Endodermal cell (in vitro differentiated cells): ENCODE measurements around the gene POU6F2. TPM values are rescaled to one million over a fixed set of nuclear protein-coding genes. Genes with fewer than 3 reads are reported as not detected.

Experiments
- DNase-seq: peaks from one replicate; pipeline ENCODE4 v3.0.0-alpha.2; 2017
- H3K27ac ChIP-seq: 2 replicates; pipeline ENCODE4 v1.5.1; 2013; ENCODE audit warnings: mild to moderate bottlenecking, low read depth, low read length, moderate library complexity
- H3K27me3 ChIP-seq: 2 replicates; pipeline ENCODE4 v1.6.1; 2013; ENCODE audit warnings: mild to moderate bottlenecking, low read length, moderate library complexity; ENCODE audit not compliant: insufficient read depth, control insufficient read depth, poor library complexity, severe bottlenecking
- H3K36me3 ChIP-seq: 2 replicates; pipeline ENCODE4 v1.7.0; 2013; ENCODE audit warnings: mild to moderate bottlenecking, low read length, moderate library complexity; ENCODE audit not compliant: control insufficient read depth, insufficient read depth
- H3K4me1 ChIP-seq: one replicate; pipeline ENCODE4 v1.7.0; 2013; ENCODE audit warnings: low read length; ENCODE audit not compliant: control insufficient read depth, insufficient read depth
- H3K4me3 ChIP-seq: 2 replicates; pipeline ENCODE4 v1.5.1; 2013; ENCODE audit warnings: mild to moderate bottlenecking, low read length, moderate library complexity
- H3K9ac ChIP-seq: 2 replicates; pipeline ENCODE4 v1.6.1; 2013; ENCODE audit warnings: mild to moderate bottlenecking, low read length, moderate library complexity; ENCODE audit not compliant: poor library complexity, severe bottlenecking; ENCODE audit errors: extremely low read depth
- H3K9me3 ChIP-seq: 2 replicates; pipeline ENCODE4 v1.6.1; 2013; ENCODE audit warnings: mild to moderate bottlenecking, low read length, moderate library complexity; ENCODE audit not compliant: control insufficient read depth
- H3K27ac Mint-ChIP-seq: 2 replicates; pipeline ENCODE4 v1.8.0; 2020; ENCODE audit warnings: mixed read lengths
- H3K27me3 Mint-ChIP-seq: 2 replicates; pipeline ENCODE4 v1.8.0; 2021; ENCODE audit warnings: mild to moderate bottlenecking, mixed read lengths; ENCODE audit not compliant: insufficient read depth
- H3K36me3 Mint-ChIP-seq: 2 replicates; pipeline ENCODE4 v1.8.0; 2020; ENCODE audit warnings: low read depth, mixed read lengths
- H3K4me1 Mint-ChIP-seq: 2 replicates; pipeline ENCODE4 v1.8.0; 2020; ENCODE audit warnings: mixed read lengths
- H3K4me3 Mint-ChIP-seq: 2 replicates; pipeline ENCODE4 v1.8.0; 2020; ENCODE audit warnings: mild to moderate bottlenecking, moderate library complexity, mixed read lengths
- H3K9me3 Mint-ChIP-seq: 2 replicates; pipeline ENCODE4 v1.8.0; 2020; ENCODE audit warnings: mild to moderate bottlenecking, mixed read lengths
- CTCF ChIP-seq: fragments of 200-600 bp; sonication (generic); conservative IDR thresholded peaks from 2 replicates; pipeline ENCODE4 v1.5.0; 2021; ENCODE audit warnings: antibody characterized with exemption, mild to moderate bottlenecking
- WGBS, 2 experiments: methylation state at CpG; one replicate each; pipeline versions ENCODE4 v1.1.5 to v1.1.7; 2013; ENCODE audit warnings: missing lambda C conversion rate in 2 of 2, mixed read lengths in 1 of 2; ENCODE audit not compliant: insufficient coverage in 1 of 2, insufficient read length in 1 of 2; 5-methylcytosine and 5-hydroxymethylcytosine counted together
- total RNA-seq, 2 donors: library from RNA; stranded (reverse); fragmentation: NEBNext Ultra II Directional in 1 of 2; extraction: Animal tissue kit (Norgen Biotek cat#: 25700) in 1 of 2; gene quantifications; 2 replicates in 1 of 2; 3 replicates in 1 of 2; pipeline ENCODE4 v1.2.1, GENCODE V29; 2021

The POU6F2 gene
- total RNA-seq, 2 donors from 2014 or later = 6.0 to 10.0 TPM

GRCh38 chr7:38951213-38951612, 26.5 kb upstream of the POU6F2 start:
- H3K4me1 ChIP-seq = no peaks in the 10 kb centered on the region
- H3K9me3 Mint-ChIP-seq = no peaks in the 10 kb centered on the region
- WGBS, 2 experiments = 86 to 93% methylated on average over 4 to 6 of the region's 6 CpGs
- no peaks in the 10 kb centered on the region for H3K4me1 Mint-ChIP-seq
- no peaks in the 10 kb centered on the region for H3K27me3 Mint-ChIP-seq
- no peaks in the 10 kb centered on the region for H3K36me3 Mint-ChIP-seq
- no peak for DNase-seq
- no peak overlapping the region for H3K4me3 ChIP-seq
- H3K9ac ChIP-seq = no peak overlapping the region
- H3K27me3 ChIP-seq = no peaks in the 10 kb centered on the region
- TF ChIP-seq CTCF = no peak
- no peak overlapping the region for H3K27ac Mint-ChIP-seq
- no peaks in the 10 kb centered on the region for H3K36me3 ChIP-seq
- no peak overlapping the region for H3K4me3 Mint-ChIP-seq
- H3K27ac ChIP-seq = no peak overlapping the region
- no peaks in the 10 kb centered on the region for H3K9me3 ChIP-seq

GRCh38 chr7:38953227-38953626, 24.5 kb upstream of the POU6F2 start:
- Mint-ChIP-seq H3K36me3 (no peaks in the 10 kb centered on the region), H3K27me3 (no peaks in the 10 kb centered on the region), H3K27ac (no peak overlapping the region), H3K4me3 (no peak overlapping the region), H3K4me1 (no peaks in the 10 kb centered on the region), H3K9me3 (no peaks in the 10 kb centered on the region)
- no peaks in the 10 kb centered on the region for H3K9me3 ChIP-seq
- no peaks in the 10 kb centered on the region for H3K27me3 ChIP-seq
- no peak for DNase-seq
- WGBS, 2 experiments = 94% methylated on average over 1 of the region's 1 CpG; no CpG with 5 or more reads in 1 of the 2 experiments
- H3K4me3 ChIP-seq = no peak overlapping the region
- no peaks in the 10 kb centered on the region for H3K36me3 ChIP-seq
- H3K9ac ChIP-seq = no peak overlapping the region
- no peak for TF ChIP-seq CTCF
- no peak overlapping the region for H3K27ac ChIP-seq
- no peaks in the 10 kb centered on the region for H3K4me1 ChIP-seq

- H3K27ac ChIP-seq = no peak overlapping the region
- DNase-seq = no peak
- TF ChIP-seq CTCF = no peak
- no peaks in the 10 kb centered on the region for H3K4me1 ChIP-seq
- H3K4me1 Mint-ChIP-seq = no peaks in the 10 kb centered on the region
- no peak overlapping the region for H3K4me3 ChIP-seq
- no peaks in the 10 kb centered on the region for H3K36me3 Mint-ChIP-seq
- H3K9ac ChIP-seq = no peak overlapping the region
- no peaks in the 10 kb centered on the region for H3K36me3 ChIP-seq
- H3K27me3 ChIP-seq = no peaks in the 10 kb centered on the region
- H3K4me3 Mint-ChIP-seq = no peak overlapping the region
- H3K9me3 Mint-ChIP-seq = no peaks in the 10 kb centered on the region
- H3K9me3 ChIP-seq = no peaks in the 10 kb centered on the region
- H3K27me3 Mint-ChIP-seq = no peaks in the 10 kb centered on the region
- 95% methylated on average over 4 of the region's 4 CpGs for whole genome bisulfite sequencing, 2 experiments
- no peak overlapping the region for H3K27ac Mint-ChIP-seq
Observed at GRCh38 chr7:38953971-38954370, 23.7 kb upstream of the POU6F2 start.
